Activated T-cell treated with anti-CD3 and anti-CD28 coated beads, Interleukin-2, amount 50 U/mL, for 48 hours (primary cell): ENCODE data around the gene PTDSS2.

Experiments used
- DNase-seq, 2 experiments: peaks; one replicate each; pipeline ENCODE4 v3.0.0-alpha.2; 2020

Gene PTDSS2

DNA sequence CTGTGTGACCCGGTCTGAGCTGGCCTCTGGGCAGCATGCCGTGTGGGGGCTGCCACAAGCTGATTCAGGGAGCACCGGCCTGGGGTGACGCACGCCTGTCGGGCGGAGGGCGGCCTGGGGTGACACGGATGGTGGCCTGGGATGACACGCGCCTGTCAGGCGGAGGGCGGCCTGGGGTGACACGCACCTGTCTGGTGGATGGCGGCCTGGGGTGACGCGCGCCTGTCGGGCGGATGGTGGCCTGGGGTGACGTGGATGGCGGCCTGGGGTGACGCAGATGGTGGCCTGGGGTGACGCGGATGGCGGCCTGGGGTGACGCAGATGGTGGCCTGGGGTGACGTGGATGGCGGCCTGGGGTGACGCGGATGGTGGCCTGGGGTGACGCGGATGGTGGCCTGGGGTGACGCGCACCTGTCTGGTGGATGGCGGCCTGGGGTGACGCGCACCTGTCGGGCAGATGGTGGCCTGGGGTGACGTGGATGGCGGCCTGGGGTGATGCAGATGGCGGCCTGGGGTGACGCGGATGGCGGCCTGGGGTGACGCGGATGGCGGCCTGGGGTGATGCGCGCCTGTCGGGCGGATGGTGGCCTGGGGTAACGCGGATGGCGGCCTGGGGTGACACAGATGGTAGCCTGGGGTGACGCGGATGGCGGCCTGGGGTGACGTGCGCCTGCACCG lies 21.5 kb downstream of the PTDSS2 start:
- DNase-seq: no peak

DNA sequence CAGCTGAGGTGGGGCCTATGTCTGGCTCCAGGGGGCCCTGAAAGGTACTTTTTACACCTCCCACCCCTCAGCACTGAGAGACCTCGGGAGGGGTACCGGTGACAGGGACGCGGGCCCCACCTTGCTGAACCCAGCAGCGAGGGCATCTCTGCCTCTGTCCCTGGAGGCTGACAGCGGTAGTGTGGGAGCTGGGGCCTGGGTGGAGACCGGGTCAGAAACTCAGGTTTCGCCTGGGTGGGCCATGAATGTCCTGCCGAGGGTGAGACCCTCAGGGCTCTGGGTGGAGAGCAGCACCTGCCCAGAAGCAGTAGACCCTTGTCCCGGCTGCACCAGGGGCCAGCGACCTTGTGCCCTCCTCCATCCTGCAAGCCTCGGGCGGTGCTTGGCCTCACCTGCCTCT lies 22.2 kb downstream of the PTDSS2 start:
- no peak for DNase-seq

GRCh38 chr11:472816-473215 lies 22.7 kb downstream of the PTDSS2 start:
- DNase-seq: no peak

- DNase-seq: no peak
These were observed 23.3 kb downstream of the PTDSS2 start for GRCh38 chr11:473415-473814.

DNA sequence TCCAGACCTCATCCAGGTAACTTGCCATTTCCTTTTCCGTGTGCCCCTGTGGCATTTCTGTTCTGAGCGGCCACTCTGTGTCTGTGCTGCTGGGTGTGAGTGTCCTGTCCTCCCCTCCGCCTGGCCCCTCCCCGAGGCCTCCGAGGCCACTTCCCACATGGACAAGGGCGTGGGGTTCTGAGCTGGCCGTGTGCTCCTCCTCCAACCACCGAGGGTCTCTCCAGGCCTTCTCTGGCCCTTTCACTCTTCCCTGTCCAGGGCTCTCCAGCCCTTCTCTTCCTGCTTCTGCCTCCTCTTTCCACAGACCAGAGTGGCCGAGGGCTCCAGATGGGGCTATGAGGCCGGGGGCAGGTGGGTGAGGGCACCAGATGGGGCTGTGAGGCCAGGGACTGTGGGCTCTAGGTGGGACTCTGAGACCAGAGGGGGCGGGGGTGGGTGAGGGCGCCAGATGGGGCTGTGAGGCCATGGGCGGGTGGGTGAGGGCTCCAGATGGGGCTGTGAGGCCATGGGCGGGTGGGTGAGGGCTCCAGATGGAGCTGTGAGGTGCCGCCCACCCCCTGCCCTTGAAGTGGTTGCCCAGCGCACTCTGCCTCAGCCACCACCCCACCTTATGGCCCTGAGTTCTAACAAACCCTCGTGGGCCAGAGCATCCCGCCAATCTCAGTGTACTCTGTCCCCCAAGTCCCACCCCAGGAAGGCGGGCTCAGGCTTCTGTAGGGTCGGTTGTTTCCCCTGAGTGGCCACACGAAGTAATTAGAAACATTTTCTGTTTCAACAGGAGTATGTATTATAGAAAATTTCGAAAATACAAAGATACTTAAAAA lies 24.1 kb downstream of the PTDSS2 start:
- DNase-seq: no peak

DNA sequence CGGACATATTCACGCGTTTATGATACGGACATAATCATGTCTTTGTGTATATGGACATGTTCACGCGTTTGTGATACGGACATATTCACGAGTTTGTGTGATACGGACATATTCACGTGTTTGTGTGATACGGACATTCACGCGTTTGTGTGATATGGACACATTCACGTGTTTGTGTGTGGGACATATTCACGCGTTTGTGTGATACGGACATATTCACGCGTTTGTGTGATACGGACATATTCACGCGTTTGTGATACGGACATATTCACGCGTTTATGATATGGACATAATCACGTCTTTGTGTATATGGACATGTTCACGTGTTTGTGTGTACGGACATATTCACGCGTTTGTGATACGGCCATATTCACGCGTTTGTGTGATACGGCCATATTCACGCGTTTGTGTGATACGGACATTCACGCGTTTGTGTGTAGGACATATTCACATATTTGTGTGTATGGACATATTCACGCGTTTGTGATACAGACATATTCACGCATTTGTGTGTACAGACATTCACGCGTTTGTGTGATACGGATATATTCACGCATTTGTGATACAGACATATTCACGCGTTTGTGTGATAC lies 24.9 kb downstream of the PTDSS2 start:
- no peak for DNase-seq

- DNase-seq: no peak
These were observed 25.9 kb downstream of the PTDSS2 start for GRCh38 chr11:475941-476340.

- DNase-seq: no peak
These were observed 26.3 kb downstream of the PTDSS2 start for GRCh38 chr11:476416-476815.

DNA sequence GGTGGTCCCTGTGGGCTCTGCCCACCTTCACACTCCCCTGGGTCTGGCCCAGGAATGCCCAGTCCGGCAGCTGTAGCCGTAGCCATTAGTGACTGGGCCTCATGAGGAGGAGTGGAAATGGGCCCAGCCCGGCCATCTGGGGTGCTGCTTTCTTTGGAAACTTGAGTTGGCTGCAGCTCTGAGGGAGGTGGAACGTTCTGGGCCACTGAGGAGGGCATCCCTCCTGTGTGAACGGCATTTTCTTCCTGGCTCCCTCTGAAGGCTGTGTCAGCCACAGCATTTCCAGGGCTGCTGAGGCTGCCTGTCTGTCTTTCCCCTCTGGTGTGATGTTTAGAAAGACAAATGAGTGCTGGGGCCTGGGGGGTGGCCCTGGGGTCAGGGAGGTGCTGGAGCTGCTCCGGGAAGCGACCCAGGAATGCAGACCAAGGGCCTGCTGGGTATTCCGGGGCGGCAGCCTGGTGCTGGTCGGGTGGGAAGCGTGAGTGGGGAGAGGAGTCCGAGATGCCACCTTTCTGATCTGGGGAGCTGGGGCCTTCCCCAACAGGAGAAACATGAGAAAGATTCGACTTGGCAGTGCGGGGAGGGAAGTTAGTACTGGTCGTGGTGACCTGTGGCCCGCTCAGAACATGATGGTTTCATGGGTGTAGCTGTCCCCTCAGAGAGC lies 27.1 kb downstream of the PTDSS2 start:
- DNase-seq: no peak

GRCh38 chr11:479311-479710 lies 29.2 kb downstream of the PTDSS2 start:
- DNase-seq: no peak

DNA sequence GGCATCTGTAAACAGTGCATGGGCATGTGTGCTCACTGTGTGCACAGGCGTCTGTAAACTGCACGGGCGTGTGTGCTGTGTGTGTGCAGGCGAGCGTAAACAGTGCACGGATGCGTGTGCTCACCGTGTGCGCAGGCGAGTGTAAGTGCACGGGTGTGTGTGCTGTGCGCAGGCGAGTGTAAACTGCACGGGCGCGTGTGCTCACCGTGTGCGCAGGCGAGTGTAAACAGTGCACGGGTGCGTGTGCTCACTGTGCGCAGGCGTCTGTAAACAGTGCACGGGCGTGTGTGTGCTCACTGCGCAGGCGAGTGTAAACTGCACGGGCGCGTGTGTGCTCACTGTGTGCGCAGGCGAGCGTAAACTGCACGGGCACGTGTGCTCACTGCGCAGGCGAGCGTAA lies 34.5 kb downstream of the PTDSS2 start:
- DNase-seq: no peak

DNA sequence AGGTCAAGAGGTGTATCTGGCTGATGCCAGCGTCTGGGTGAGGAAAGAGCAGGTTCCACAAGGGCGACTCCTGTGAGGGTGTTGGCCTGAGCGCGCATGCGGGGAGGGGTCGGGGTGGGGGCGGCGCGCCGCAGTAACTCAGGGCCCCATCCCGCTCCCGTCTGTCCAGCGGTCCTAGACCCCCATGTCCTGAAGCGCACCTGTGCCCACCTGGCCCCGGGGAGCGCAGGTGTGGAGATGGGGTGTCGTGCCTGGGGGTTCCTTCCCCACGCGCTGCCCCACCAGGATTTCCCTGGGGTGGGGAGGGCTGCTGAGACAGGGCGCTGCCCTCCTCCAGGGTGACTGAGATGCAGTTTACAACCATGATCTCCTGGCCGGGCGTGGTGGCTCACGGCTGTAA lies 36.1 kb downstream of the PTDSS2 start:
- no peak for DNase-seq

DNA sequence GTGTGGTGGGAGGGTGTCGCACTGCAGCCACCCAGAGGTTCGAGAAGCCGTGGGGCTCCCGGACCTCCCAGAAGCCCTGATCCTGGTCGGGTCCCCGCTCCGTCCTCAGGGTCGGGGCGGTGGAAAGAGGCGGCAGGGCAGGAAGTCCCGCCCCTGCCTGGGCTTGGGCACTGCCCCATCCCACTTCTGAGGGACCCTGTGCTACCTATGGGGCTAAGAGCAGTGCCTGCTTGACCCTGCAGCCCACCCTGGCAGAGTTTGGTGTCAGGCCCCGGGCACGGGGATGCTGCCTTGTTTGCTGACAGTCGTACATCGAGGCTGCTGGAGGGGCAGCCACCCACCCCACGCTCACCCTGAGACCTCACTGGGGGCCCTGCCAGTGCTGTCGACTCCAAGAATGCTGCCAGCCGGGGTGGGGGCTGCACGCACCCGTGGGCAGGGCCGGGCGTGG lies 37.5 kb downstream of the PTDSS2 start:
- no peak for DNase-seq

- DNase-seq: no peak
These were observed 38.0 kb downstream of the PTDSS2 start for GRCh38 chr11:488062-488461.

- DNase-seq: no peak
These were observed 38.5 kb downstream of the PTDSS2 start for GRCh38 chr11:488579-488978.

DNA sequence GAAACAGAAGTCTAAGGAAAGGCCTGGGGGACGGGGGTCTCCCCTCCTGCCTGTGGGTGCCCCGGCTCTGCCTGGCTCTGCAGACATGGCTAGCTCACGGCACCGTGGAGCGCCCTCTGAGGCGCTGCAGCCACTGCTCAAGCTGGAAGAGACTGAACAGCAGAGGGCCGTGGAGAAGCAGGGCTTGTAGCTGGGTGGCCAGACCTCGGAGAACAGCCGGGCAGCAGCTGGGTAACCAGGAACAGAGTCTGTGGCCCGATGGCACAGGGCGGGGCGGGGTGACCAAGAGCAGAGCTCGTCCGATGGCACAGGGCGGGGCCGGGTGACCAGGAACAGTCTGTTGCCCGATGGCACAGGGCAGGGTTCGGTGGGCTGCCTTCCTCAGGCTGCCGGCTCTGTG lies 38.9 kb downstream of the PTDSS2 start:
- DNase-seq: no peak

- DNase-seq: no peak
These were observed 39.6 kb downstream of the PTDSS2 start for GRCh38 chr11:489610-490185.

- no peak for DNase-seq
These were observed 40.3 kb downstream of the PTDSS2 start for GRCh38 chr11:490186-490929.

DNA sequence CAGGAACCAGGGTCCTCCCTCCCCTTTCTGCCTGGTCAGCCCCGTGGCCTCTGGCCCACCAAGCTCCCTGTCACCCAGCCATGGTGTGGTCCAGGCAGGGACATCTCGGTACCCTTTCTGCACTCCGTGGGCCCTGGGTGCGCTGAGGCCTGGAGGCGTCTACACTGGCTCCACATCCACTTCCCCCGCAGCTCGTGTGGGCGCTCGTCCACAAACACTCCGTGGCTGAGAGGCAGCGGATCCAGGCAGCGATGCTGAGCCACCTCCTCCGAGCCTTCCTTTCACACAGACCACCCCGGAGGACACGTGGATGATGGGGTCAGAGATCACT lies 40.8 kb downstream of the PTDSS2 start:
- no peak for DNase-seq

DNA sequence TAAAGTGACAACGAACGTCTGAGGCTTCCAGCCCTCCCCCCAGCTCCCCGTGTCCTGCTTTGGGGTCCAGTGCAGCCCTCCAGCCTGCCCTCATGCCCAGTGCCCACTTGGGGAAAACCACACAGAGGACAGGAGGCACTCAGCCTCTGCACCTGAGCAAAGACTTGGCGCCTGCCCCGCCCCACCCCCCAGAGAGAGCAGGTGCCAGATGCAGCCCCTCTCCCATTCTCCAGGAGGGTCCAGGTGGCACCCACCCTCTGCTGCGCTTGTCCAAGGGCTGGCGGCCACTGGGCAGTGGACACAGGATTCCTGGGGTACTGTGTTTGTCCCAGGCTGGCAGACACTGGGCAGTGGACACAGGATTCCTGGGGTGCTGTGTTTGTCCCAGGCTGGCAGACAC lies 41.3 kb downstream of the PTDSS2 start:
- no peak for DNase-seq

- no peak for DNase-seq
These were observed 42.5 kb downstream of the PTDSS2 start for GRCh38 chr11:492427-493226.
